Measurements from ENCODE around the gene TOR3A.
"Not testable (repeated sequence)": the region's sequence is repeated elsewhere in the genome, so short reads cannot be mapped to it uniquely, and the experiment has no call there.

Gene TOR3A

GRCh38 chr1:179119513-179119912 lies 37.6 kb downstream of the TOR3A start:
- no peaks in the 10 kb centered on the region for H3K9me3 Mint-ChIP-seq
- no peak overlapping the region for H3K27ac Mint-ChIP-seq
- peaks cover 30% of the 10 kb centered on the region for H3K36me3 Mint-ChIP-seq (ENCODE audit: low read depth)
- no peaks in the 10 kb centered on the region for H3K4me1 Mint-ChIP-seq (ENCODE audit: low read depth)
- H3K27me3 Mint-ChIP-seq: no peaks in the 10 kb centered on the region
- H3K4me3 Mint-ChIP-seq: no peak overlapping the region

- no peak overlapping the region for H3K27ac Mint-ChIP-seq
These were observed 38.9 kb downstream of the TOR3A start for GRCh38 chr1:179120736-179121135.

GRCh38 chr1:179121159-179121938 lies 39.5 kb downstream of the TOR3A start:
- Mint-ChIP-seq H3K27ac (no peak overlapping the region), H3K9me3 (no peaks in the 10 kb centered on the region), H3K4me1 (ENCODE audit: low read depth) (no peaks in the 10 kb centered on the region), H3K36me3 (ENCODE audit: low read depth) (peaks cover 23% of the 10 kb centered on the region), H3K27me3 (no peaks in the 10 kb centered on the region), H3K4me3 (no peak overlapping the region)

More at GRCh38 chr1:179120736-179121135, 38.9 kb downstream of the TOR3A start:
- no peak overlapping the region for H3K4me3 Mint-ChIP-seq
- H3K27me3 Mint-ChIP-seq: no peaks in the 10 kb centered on the region
- H3K36me3 Mint-ChIP-seq (ENCODE audit: low read depth): peaks cover 21% of the 10 kb centered on the region
- no peaks in the 10 kb centered on the region for H3K4me1 Mint-ChIP-seq (ENCODE audit: low read depth)
- H3K9me3 Mint-ChIP-seq: no peaks in the 10 kb centered on the region

GRCh38 chr1:179124873-179125272 lies 43.0 kb downstream of the TOR3A start:
- H3K27me3 Mint-ChIP-seq: no peaks in the 10 kb centered on the region
- H3K4me3 Mint-ChIP-seq: no peak overlapping the region
- H3K4me1 Mint-ChIP-seq (ENCODE audit: low read depth): peaks cover 27% of the 10 kb centered on the region
- peaks cover 12% of the 10 kb centered on the region for H3K36me3 Mint-ChIP-seq (ENCODE audit: low read depth)
- no peaks in the 10 kb centered on the region for H3K9me3 Mint-ChIP-seq
- no peak overlapping the region for H3K27ac Mint-ChIP-seq

GRCh38 chr1:179126338-179127060 lies 44.6 kb downstream of the TOR3A start:
- H3K4me3 Mint-ChIP-seq: no peak overlapping the region
- H3K4me1 Mint-ChIP-seq (ENCODE audit: low read depth): peaks cover 36% of the 10 kb centered on the region
- H3K27ac Mint-ChIP-seq: no peak overlapping the region
- H3K36me3 Mint-ChIP-seq (ENCODE audit: low read depth): peaks cover 18% of the 10 kb centered on the region
- H3K9me3 Mint-ChIP-seq: no peaks in the 10 kb centered on the region
- H3K27me3 Mint-ChIP-seq: no peaks in the 10 kb centered on the region

GRCh38 chr1:179127163-179127895 lies 45.5 kb downstream of the TOR3A start:
- Mint-ChIP-seq H3K4me1 (ENCODE audit: low read depth) (peaks cover 36% of the 10 kb centered on the region), H3K27me3 (no peaks in the 10 kb centered on the region), H3K9me3 (no peaks in the 10 kb centered on the region), H3K4me3 (no peak overlapping the region), H3K36me3 (ENCODE audit: low read depth) (peaks cover 16% of the 10 kb centered on the region), H3K27ac (no peak overlapping the region)

GRCh38 chr1:179128520-179128919 lies 46.6 kb downstream of the TOR3A start:
- H3K4me1 Mint-ChIP-seq (ENCODE audit: low read depth): peaks cover 36% of the 10 kb centered on the region
- peaks cover 16% of the 10 kb centered on the region for H3K36me3 Mint-ChIP-seq (ENCODE audit: low read depth)
- H3K27me3 Mint-ChIP-seq: no peaks in the 10 kb centered on the region
- peak overlapping the region; percentile 96 for H3K27ac Mint-ChIP-seq
- no peaks in the 10 kb centered on the region for H3K9me3 Mint-ChIP-seq
- H3K4me3 Mint-ChIP-seq: no peak overlapping the region

- Mint-ChIP-seq H3K4me3 (peak overlapping the region; percentile 80), H3K36me3 (ENCODE audit: low read depth) (peaks cover 16% of the 10 kb centered on the region), H3K4me1 (ENCODE audit: low read depth) (peaks cover 36% of the 10 kb centered on the region), H3K27me3 (no peaks in the 10 kb centered on the region), H3K27ac (peak overlapping the region; percentile 96), H3K9me3 (no peaks in the 10 kb centered on the region)
These were observed 48.0 kb downstream of the TOR3A start for GRCh38 chr1:179129702-179130473.

- not testable (repeated sequence) for H3K27ac Mint-ChIP-seq; H3K9me3 Mint-ChIP-seq; H3K4me1 Mint-ChIP-seq (ENCODE audit: low read depth); H3K27me3 Mint-ChIP-seq; H3K4me3 Mint-ChIP-seq
- H3K36me3 Mint-ChIP-seq (ENCODE audit: low read depth): peaks cover 10% of the 10 kb centered on the region
These were observed 53.3 kb downstream of the TOR3A start for GRCh38 chr1:179135168-179135567.

- H3K4me3 Mint-ChIP-seq; H3K27me3 Mint-ChIP-seq; H3K4me1 Mint-ChIP-seq (ENCODE audit: low read depth); H3K27ac Mint-ChIP-seq; H3K36me3 Mint-ChIP-seq (ENCODE audit: low read depth); H3K9me3 Mint-ChIP-seq: not testable (repeated sequence)
These were observed 53.8 kb downstream of the TOR3A start for GRCh38 chr1:179135707-179136106.

GRCh38 chr1:179137617-179138255 lies 55.9 kb downstream of the TOR3A start:
- Mint-ChIP-seq H3K4me1 (ENCODE audit: low read depth) (peaks cover 27% of the 10 kb centered on the region), H3K27ac (no peak overlapping the region), H3K4me3 (no peak overlapping the region), H3K9me3 (no peaks in the 10 kb centered on the region), H3K36me3 (ENCODE audit: low read depth) (peaks cover 8% of the 10 kb centered on the region), H3K27me3 (no peaks in the 10 kb centered on the region)

GRCh38 chr1:179138755-179139154 lies 56.9 kb downstream of the TOR3A start:
- H3K27me3 Mint-ChIP-seq; H3K27ac Mint-ChIP-seq; H3K36me3 Mint-ChIP-seq (ENCODE audit: low read depth); H3K9me3 Mint-ChIP-seq; H3K4me3 Mint-ChIP-seq: not testable (repeated sequence)
- H3K4me1 Mint-ChIP-seq (ENCODE audit: low read depth): peaks cover 34% of the 10 kb centered on the region

GRCh38 chr1:179141592-179142251 lies 59.9 kb downstream of the TOR3A start:
- Mint-ChIP-seq H3K9me3 (no peaks in the 10 kb centered on the region), H3K27ac (peak overlapping the region; percentile 76), H3K27me3 (no peaks in the 10 kb centered on the region), H3K4me1 (ENCODE audit: low read depth) (peaks cover 38% of the 10 kb centered on the region), H3K4me3 (peak overlapping the region; percentile 56), H3K36me3 (ENCODE audit: low read depth) (peaks cover 12% of the 10 kb centered on the region)

- Mint-ChIP-seq H3K36me3 (ENCODE audit: low read depth) (peaks cover 16% of the 10 kb centered on the region), H3K9me3 (no peaks in the 10 kb centered on the region), H3K4me3 (peak overlapping the region; percentile 30), H3K27me3 (no peaks in the 10 kb centered on the region), H3K4me1 (ENCODE audit: low read depth) (peaks cover 38% of the 10 kb centered on the region), H3K27ac (peak overlapping the region; percentile 47)
These were observed 61.0 kb downstream of the TOR3A start for GRCh38 chr1:179142889-179143299.
